ENCODE measurements around the gene CEACAM3.

- no peak for TF ChIP-seq CTCF (conservative IDR thresholded peaks at IDR 0.05)
- TF ChIP-seq EZH2 (IDR thresholded peaks at IDR 0.05; ENCODE audit: low read depth) = no peak
Measured at GRCh38 chr19:41853768-41854167, 57.4 kb downstream of the CEACAM3 start.
